Thymus (tissue), 11 donors: ENCODE results near the gene AKAP13. TPM values are rescaled to one million over a fixed set of nuclear protein-coding genes. Genes with fewer than 3 reads are reported as not detected.

Experiments used
- DNase-seq, 9 donors: peaks; one replicate each; pipeline ENCODE4 v3.0.0-alpha.2; 2013; ENCODE audit warnings: low spot score in 9 of 9, low read depth in 6 of 9, missing footprints in 1 of 9
- H3K27ac ChIP-seq, 2 donors: one replicate each; pipeline ENCODE4 v1.5.1; 2013; ENCODE audit warnings: control low read depth in 1 of 2, low read depth in 1 of 2, low read length in 1 of 2, mild to moderate bottlenecking in 1 of 2, moderate library complexity in 1 of 2
- H3K27me3 ChIP-seq, 2 donors: one replicate each; pipeline ENCODE4 v1.5.1; 2013; ENCODE audit warnings: low read length in 1 of 2; ENCODE audit not compliant: control insufficient read depth in 2 of 2, insufficient read depth in 1 of 2
- H3K36me3 ChIP-seq, 2 donors: one replicate each; pipeline ENCODE4 v1.5.1; 2013; ENCODE audit warnings: low read length in 1 of 2, mild to moderate bottlenecking in 1 of 2, moderate library complexity in 1 of 2; ENCODE audit not compliant: control insufficient read depth in 2 of 2, insufficient read depth in 2 of 2
- H3K4me1 ChIP-seq, 2 donors: one replicate each; pipeline ENCODE4 v1.5.1; 2013; ENCODE audit warnings: low read length in 2 of 2; ENCODE audit not compliant: control insufficient read depth in 2 of 2, insufficient read depth in 2 of 2
- H3K4me3 ChIP-seq, 2 donors: one replicate each; pipeline ENCODE4 v1.5.1; 2013; ENCODE audit warnings: low read length in 2 of 2, control low read depth in 1 of 2, mild to moderate bottlenecking in 1 of 2
- H3K9me3 ChIP-seq, 2 donors: one replicate each; pipeline ENCODE4 v1.5.1; 2013; ENCODE audit warnings: low read length in 1 of 2, mild to moderate bottlenecking in 1 of 2; ENCODE audit not compliant: control insufficient read depth in 2 of 2, insufficient read depth in 1 of 2
- WGBS: extraction: QIAGEN DNeasy Blood & Tissue Kit; methylation state at CpG from one replicate; pipeline ENCODE4 v1.1.7; 2013; 5-methylcytosine and 5-hydroxymethylcytosine counted together
- polyA plus RNA-seq: library from polyadenylated mRNA; stranded (reverse); fragments of 200-250 nt; gene quantifications from one replicate; pipeline ENCODE4 v1.2.3, GENCODE V29; 2013
- total RNA-seq: library from RNA; stranded (reverse); fragments of 120-200 nt; gene quantifications from one replicate; pipeline ENCODE4 v1.2.4, GENCODE V29; 2013
- donor health status: healthy.

AKAP13 gene
- total and polyA plus RNA-seq, 2 donors: 49.8 to 63.8 TPM

DNA sequence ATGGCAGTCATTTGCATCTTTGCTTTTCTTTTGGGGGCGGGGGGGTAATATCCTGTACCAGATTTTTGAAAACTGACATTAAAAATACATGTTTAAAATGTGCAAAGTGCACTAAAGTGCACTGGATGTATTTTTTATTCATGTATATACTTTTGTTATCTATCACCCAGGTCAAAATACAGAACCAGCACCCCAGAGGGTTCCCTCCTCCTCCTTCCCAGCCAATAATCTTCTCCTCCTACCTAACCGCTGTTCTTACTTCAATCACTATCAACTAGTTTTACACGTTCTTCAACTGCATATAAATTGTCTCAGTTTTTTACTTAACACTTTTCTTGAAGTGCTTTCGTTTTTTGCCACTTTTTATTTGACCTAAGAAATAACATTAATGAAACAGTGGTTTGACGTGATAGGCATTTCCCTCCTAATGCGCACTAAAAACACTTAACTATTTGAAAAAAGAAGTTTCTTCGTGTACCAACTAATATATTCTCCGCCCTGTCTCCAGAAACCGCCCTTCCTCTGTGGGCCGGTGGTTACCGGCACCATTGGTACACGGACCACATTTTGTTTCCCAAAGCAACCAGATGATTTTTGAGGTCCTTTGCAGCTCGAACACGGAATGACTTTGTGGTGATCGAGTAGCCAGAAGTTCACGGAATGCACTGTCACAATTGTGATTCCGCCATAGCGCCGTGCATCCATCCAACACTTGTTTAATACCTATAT is 836 bp upstream of the AKAP13 start:
- peaks cover 4 to 10% of the 10 kb centered on the region in 2 donors for H3K4me1 ChIP-seq
- no peaks in the 10 kb centered on the region for H3K36me3 ChIP-seq
- H3K27ac ChIP-seq: peak overlapping the region; percentile 44
- WGBS: 4% methylated on average over 19 of the region's 19 CpGs
- peak overlapping the region; percentile 65 to 86 for H3K4me3 ChIP-seq
- peak in 6 of 9 donors; percentile 8 to 58 (median 19) for DNase-seq
- H3K9me3 ChIP-seq: no peaks in the 10 kb centered on the region
- H3K27me3 ChIP-seq: peaks cover 0 to 2% of the 10 kb centered on the region in 2 donors

DNA sequence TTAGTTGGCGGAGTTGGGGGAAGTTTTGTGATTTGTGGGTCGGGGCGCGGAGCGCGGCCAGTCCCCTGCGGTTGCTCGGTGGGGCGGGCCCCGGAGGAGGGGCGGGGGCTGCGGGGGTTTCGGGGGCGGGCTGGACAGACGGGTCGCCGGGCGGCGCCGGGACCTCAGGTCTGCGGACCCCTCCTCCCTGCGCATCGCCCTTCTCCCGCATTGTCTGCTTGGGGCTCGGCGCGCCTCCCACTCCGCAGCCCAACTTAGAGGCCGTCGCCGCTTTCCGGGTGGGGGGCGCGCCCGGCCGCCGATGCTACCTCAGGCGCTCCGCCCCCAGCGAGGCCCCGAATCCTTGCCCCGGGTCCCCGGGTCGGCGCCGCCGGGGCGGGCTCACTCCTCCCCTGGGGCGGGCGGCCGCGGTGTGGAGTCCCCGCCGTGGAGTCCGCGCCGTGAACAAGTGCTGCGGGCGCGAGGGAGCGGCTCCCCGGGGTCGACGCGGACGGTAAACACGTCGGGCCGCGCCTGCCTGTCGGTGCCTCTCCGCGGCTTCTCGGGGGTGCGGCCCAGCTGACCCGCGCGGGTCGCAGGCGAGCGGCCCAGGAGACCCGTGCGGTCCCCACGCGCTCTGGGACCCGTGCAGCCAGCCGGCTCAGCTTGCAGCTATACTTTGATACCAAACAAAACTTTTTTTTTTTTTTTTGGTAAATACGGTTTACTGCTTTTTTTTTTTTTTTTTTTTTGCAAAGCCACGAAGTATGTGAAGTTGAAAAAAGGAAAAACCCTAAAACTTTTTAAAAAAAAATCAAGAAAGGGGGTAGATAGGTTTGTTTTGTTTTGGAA is 624 bp downstream of the AKAP13 start:
- H3K4me3 ChIP-seq: peak overlapping the region; percentile 65 to 86
- DNase-seq: peak in 7 of 9 donors; percentile 33 to 76 (median 42)
- H3K4me1 ChIP-seq: peaks cover 4 to 10% of the 10 kb centered on the region in 2 donors
- H3K27ac ChIP-seq: peak overlapping the region; percentile 88 to 89
- H3K27me3 ChIP-seq: no peaks in the 10 kb centered on the region
- H3K36me3 ChIP-seq: no peaks in the 10 kb centered on the region
- H3K9me3 ChIP-seq: no peaks in the 10 kb centered on the region
- under 1% methylated on average over 89 of the region's 89 CpGs for WGBS

DNA sequence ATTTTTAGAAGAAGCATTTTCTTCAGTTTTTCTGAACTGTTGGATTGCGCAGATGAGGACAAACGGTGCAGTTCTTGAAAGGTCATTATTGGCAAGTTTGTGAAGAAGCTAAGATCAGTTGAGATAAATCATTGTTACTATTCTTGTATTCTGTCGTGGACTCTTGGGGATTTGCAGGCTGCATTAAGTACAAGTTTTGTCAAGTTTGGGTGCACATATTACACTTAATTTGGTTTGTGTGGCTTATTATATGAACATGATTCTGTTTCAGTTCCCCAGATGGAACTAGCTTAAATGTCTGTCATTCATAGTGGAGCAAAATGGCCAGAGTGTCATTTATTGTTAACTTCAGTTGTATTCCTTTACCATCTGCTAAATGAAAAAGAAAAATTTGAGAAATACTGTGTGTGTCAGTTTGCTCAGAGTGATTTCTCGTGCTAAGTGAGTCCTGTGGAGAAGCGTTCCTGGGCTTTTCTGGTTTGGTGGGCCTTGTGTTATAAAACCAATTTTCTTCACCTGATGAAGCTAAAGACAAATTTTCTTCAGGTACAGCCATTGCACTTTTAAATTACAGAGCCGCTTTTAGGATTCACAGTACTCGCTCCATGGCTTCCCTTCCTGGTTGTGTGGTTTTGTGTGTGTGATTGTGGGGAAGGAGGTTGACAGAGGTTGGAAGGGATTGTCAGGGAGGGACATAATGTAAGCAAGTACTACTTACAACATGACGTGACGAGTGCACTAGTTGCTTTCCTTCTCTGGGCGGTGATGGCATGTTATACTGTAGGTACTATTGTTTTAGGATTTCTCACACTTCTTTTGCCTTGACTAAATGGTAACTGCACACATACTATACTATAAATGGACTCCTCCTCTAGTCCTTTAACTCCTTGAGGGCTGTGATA is 1.7 kb downstream of the AKAP13 start:
- H3K4me1 ChIP-seq: peaks cover 4 to 10% of the 10 kb centered on the region in 2 donors
- no peaks in the 10 kb centered on the region for H3K36me3 ChIP-seq
- peak overlapping the region in 1 of 2 donors; percentile 86 for H3K4me3 ChIP-seq
- WGBS: 91% methylated on average over 10 of the region's 10 CpGs
- no peaks in the 10 kb centered on the region for H3K27me3 ChIP-seq
- no peak for DNase-seq
- H3K27ac ChIP-seq: no peak overlapping the region
- no peaks in the 10 kb centered on the region for H3K9me3 ChIP-seq

GRCh38 chr15:85382942-85383341 is 2.5 kb downstream of the AKAP13 start:
- no peak overlapping the region for H3K27ac ChIP-seq
- 98% methylated on average over 4 of the region's 4 CpGs for WGBS
- H3K36me3 ChIP-seq: no peaks in the 10 kb centered on the region
- H3K27me3 ChIP-seq: no peaks in the 10 kb centered on the region
- no peak for DNase-seq
- peaks cover 4 to 10% of the 10 kb centered on the region in 2 donors for H3K4me1 ChIP-seq
- no peaks in the 10 kb centered on the region for H3K9me3 ChIP-seq
- no peak overlapping the region for H3K4me3 ChIP-seq

DNA sequence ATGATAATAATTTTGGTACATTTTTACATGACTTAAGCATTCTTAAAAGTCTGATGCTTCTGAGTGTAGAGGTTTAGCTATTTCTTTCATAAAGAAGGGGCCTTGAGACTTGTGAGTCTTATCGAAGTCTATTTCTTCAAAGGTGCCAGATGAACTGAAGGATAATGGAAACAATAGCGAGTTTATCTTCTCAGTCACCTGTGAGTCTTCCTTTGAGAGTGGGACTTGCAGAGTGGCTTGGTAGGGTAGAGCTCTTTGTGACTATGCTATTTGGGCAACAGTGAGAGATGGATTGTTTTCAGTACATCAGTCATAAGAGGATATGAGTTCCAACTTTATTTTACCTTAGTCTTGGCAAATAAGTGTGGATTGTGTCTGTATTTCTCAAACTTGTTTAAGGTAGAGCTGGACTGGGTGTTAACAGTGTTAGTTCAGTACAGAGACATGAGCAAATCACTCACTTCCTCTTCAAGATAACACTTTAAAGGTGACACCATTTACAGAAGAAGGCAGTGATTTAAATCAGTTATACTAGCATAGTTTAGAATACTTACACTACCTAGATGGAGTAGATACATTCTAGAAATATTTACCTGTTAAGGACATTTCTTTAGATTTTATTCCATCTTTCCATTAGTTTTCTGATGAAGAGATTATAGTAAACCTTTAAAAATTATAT is 3.2 kb downstream of the AKAP13 start:
- no peaks in the 10 kb centered on the region for H3K36me3 ChIP-seq
- no peaks in the 10 kb centered on the region for H3K9me3 ChIP-seq
- no peaks in the 10 kb centered on the region for H3K27me3 ChIP-seq
- H3K4me1 ChIP-seq: peaks cover 4 to 10% of the 10 kb centered on the region in 2 donors
- H3K4me3 ChIP-seq: no peak overlapping the region
- DNase-seq: peak in 1 of 9 donors; percentile 21
- WGBS: 89% methylated on average over 2 of the region's 2 CpGs
- no peak overlapping the region for H3K27ac ChIP-seq

DNA sequence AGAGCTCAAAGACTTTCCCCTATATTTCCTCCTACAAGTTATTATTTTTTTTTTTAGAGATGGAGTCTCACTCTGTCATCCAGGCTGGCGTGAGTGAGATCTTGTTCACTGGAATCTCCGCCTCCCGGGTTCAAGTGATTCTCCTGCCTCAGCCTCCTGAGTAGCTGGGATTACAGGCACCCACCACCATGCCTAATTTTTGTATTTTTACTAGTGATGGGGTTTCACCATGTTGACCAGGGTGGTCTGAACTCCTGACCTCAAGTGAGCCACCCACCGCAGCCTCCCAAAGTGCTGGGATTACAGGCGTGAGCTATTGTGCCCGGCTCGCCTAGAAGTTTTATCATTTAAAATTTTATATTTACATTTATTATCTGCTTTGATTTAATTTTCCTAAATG is 5.9 kb downstream of the AKAP13 start:
- Histone ChIP-seq H3K36me3 (no peaks in the 10 kb centered on the region), H3K27ac (no peak overlapping the region), H3K9me3 (no peaks in the 10 kb centered on the region), H3K4me1 (peaks cover 2 to 4% of the 10 kb centered on the region in 2 donors), H3K27me3 (no peaks in the 10 kb centered on the region), H3K4me3 (no peak overlapping the region)
- WGBS: 85% methylated on average over 7 of the region's 7 CpGs
- no peak for DNase-seq

DNA sequence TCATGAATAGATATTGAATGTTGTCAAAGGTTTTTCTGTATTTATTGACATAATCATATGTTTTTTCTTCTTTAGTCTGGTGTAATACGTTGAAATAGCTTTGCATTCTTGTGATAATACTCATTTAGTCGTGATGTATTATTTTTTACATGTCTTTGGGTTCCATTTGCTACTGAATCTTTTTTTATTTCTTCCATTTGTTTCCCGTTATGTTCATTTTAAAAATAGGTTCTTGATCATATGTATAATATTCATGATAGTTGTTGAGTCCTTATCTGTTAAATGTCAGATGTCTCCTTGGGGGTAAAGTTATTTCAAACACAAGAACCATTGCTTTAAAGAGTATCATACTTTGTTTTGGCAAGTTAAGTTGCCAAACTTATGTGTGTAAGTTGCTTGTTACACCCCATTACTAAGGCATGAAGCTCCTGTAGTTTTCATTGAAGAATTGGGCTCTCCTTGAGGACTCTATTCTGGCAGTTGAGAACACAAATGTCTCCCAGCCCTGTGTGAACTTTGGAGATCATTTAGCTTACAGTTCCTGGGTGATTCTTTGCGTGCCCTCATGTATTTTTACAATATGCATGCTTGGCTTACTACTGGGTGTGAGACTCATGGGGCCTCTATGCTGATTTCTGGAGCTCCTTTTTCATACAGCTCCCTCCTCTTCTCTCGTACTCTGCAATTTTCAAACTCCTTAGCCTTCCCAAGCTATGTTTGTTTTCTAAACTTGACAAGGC is 8.3 kb downstream of the AKAP13 start:
- H3K4me1 ChIP-seq: no peaks in the 10 kb centered on the region
- H3K9me3 ChIP-seq: no peaks in the 10 kb centered on the region
- 96% methylated on average over 5 of the region's 5 CpGs for WGBS
- no peaks in the 10 kb centered on the region for H3K27me3 ChIP-seq
- no peaks in the 10 kb centered on the region for H3K36me3 ChIP-seq
- DNase-seq: no peak
- no peak overlapping the region for H3K27ac ChIP-seq
- H3K4me3 ChIP-seq: no peak overlapping the region

DNA sequence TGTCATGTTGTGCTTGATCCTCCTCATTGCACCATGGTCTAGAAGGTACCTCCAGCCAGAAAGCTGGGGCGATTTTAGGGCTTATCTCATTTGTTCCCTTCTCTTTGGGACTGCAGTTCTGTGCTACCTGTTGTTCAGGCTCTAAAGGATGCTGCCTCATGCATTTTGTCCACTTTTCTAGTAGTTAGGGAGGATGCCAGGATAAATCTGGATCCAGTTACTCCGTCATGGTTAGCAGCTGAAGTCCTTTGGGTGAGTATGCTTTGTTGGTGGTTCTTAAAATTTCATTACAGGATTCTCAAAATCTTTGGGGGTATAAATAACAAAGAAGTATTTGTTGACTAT is 8.9 kb downstream of the AKAP13 start:
- H3K27ac ChIP-seq: no peak overlapping the region
- H3K9me3 ChIP-seq: no peaks in the 10 kb centered on the region
- H3K36me3 ChIP-seq: no peaks in the 10 kb centered on the region
- 96% methylated on average over 2 of the region's 2 CpGs for WGBS
- no peak for DNase-seq
- no peaks in the 10 kb centered on the region for H3K4me1 ChIP-seq
- H3K4me3 ChIP-seq: no peak overlapping the region
- H3K27me3 ChIP-seq: no peaks in the 10 kb centered on the region
